H1 (cell line): ENCODE measurements around the gene INTU. TPM values are rescaled to one million over a fixed set of nuclear protein-coding genes. Genes with fewer than 3 reads are reported as not detected.

Experiments
- CTCF ChIA-PET: fragments of 300-600 bp; sonication (Branson Sonifier 250); formaldehyde crosslinking; loops from one replicate; lab custom pipeline; 2021; ENCODE audit not compliant: partially characterized antibody; lab: Charles Lee
- POLR2A ChIA-PET: fragments of 300-600 bp; sonication (Branson Sonifier 250); formaldehyde crosslinking; loops from one replicate; lab custom pipeline; 2021; ENCODE audit warnings: inconsistent platforms; ENCODE audit not compliant: partially characterized antibody; lab: Charles Lee
- DNase-seq, 2 experiments: peaks; one replicate each; pipeline versions ENCODE4 v3.0.0 to v3.0.0-alpha.2; 2010 to 2022; ENCODE audit warnings: low spot score in 2 of 2, low read depth in 1 of 2, mixed read lengths in 1 of 2
- FAIRE-seq: peaks from 2 replicates; lab custom pipeline; 2011; peaks lifted over from hg19 to GRCh38; lab: Jason Lieb, UNC
- H2AFZ ChIP-seq: 2 replicates; pipeline ENCODE4 v1.8.1; 2012; ENCODE audit warnings: low read length, inconsistent platforms
- H2AK5ac ChIP-seq: 2 replicates; pipeline ENCODE4 v1.6.1; 2013; ENCODE audit warnings: low read depth, low read length
- H2BK120ac ChIP-seq: replicated peaks from 2 replicates; pipeline ENCODE3; 2013; ENCODE audit warnings: low read depth, low read length, inconsistent platforms
- H2BK12ac ChIP-seq: 2 replicates; pipeline ENCODE4 v1.6.1; 2013; ENCODE audit warnings: low read depth, low read length
- H2BK15ac ChIP-seq: 2 replicates; pipeline ENCODE4 v1.6.1; 2013; ENCODE audit warnings: low read length
- H2BK20ac ChIP-seq: 2 replicates; pipeline ENCODE4 v1.6.1; 2013; ENCODE audit warnings: low read length
- H2BK5ac ChIP-seq: 2 replicates; pipeline ENCODE4 v1.6.1; 2013; ENCODE audit warnings: low read depth, low read length
- H3K14ac ChIP-seq: 2 replicates; pipeline ENCODE4 v1.6.1; 2013; ENCODE audit warnings: inconsistent platforms; ENCODE audit not compliant: insufficient read length
- H3K18ac ChIP-seq: 2 replicates; pipeline ENCODE4 v1.6.1; 2013; ENCODE audit warnings: low read length; ENCODE audit errors: extremely low read depth
- H3K23ac ChIP-seq: 2 replicates; pipeline ENCODE4 v1.6.1; 2013; ENCODE audit warnings: inconsistent platforms; ENCODE audit not compliant: insufficient read length
- H3K23me2 ChIP-seq: 2 replicates; pipeline ENCODE4 v1.6.1; 2013; ENCODE audit warnings: low read depth, low read length
- H3K27ac ChIP-seq: 2 replicates; pipeline ENCODE4 v1.6.1; 2011; ENCODE audit warnings: low read depth, low read length, inconsistent platforms
- H3K27me3 ChIP-seq, 4 experiments: replicated peaks in 1 of 4; 1 replicate in 1 of 4; 2 replicates in 3 of 4; pipeline versions ENCODE4 v1.6.1 to v1.8.1; 2011 to 2013; ENCODE audit warnings: low read length in 3 of 4, mild to moderate bottlenecking in 3 of 4, inconsistent platforms in 2 of 4, mixed read lengths in 2 of 4, moderate library complexity in 1 of 4; ENCODE audit not compliant: control insufficient read depth in 3 of 4, insufficient read depth in 3 of 4; ENCODE audit errors: extremely low read depth in 1 of 4
- H3K36me3 ChIP-seq, 4 experiments: 2 replicates each; pipeline versions ENCODE4 v1.6.1 to v1.8.1; 2011 to 2013; ENCODE audit warnings: mild to moderate bottlenecking in 4 of 4, low read length in 3 of 4, moderate library complexity in 2 of 4, control low read depth in 1 of 4, inconsistent platforms in 1 of 4; ENCODE audit not compliant: insufficient read depth in 4 of 4, control insufficient read depth in 2 of 4
- H3K4ac ChIP-seq: replicated peaks from 2 replicates; pipeline ENCODE3; 2013; ENCODE audit warnings: low read length, low read depth, mixed read lengths, inconsistent platforms; ENCODE audit not compliant: insufficient read length
- H3K4me1 ChIP-seq, 4 experiments: replicated peaks in 1 of 4; 1 replicate in 1 of 4; 2 replicates in 3 of 4; pipeline versions ENCODE4 v1.6.1 to v1.8.1; 2011 to 2013; ENCODE audit warnings: low read length in 3 of 4, inconsistent platforms in 2 of 4, mixed read lengths in 1 of 4; ENCODE audit not compliant: insufficient read depth in 4 of 4, control insufficient read depth in 3 of 4
- H3K4me2 ChIP-seq, 2 experiments: 2 replicates each; pipeline versions ENCODE4 v1.6.1 to v1.8.1; 2011 to 2013; ENCODE audit warnings: low read depth in 2 of 2, low read length in 2 of 2, control low read depth in 1 of 2, inconsistent platforms in 1 of 2, mild to moderate bottlenecking in 1 of 2; ENCODE audit not compliant: insufficient read depth in 1 of 2
- H3K4me3 ChIP-seq, 4 experiments: fragments of 200-600, 300-600 bp in 1 of 4; sonication (generic), shearing (Covaris generic), sonication (Bioruptor Twin) in 1 of 4; 2 replicates each; pipeline versions ENCODE4 v1.5.1 to v1.8.1; 2011 to 2016; ENCODE audit warnings: low read length in 4 of 4, low read depth in 3 of 4, control low read depth in 2 of 4, inconsistent platforms in 2 of 4, mild to moderate bottlenecking in 2 of 4, mixed read lengths in 1 of 4, moderate library complexity in 1 of 4; ENCODE audit not compliant: insufficient read depth in 2 of 4; ENCODE audit errors: extremely low read depth in 1 of 4
- H3K56ac ChIP-seq: replicated peaks from 2 replicates; pipeline ENCODE3; 2013; ENCODE audit warnings: low read depth, mild to moderate bottlenecking, mixed read lengths, low read length, inconsistent platforms; ENCODE audit not compliant: insufficient read length
- H3K79me1 ChIP-seq: 2 replicates; pipeline ENCODE4 v1.6.1; 2013; ENCODE audit warnings: low read depth, low read length, control low read depth
- H3K79me2 ChIP-seq, 2 experiments: 2 replicates each; pipeline versions ENCODE4 v1.6.1 to v1.8.1; 2012 to 2013; ENCODE audit warnings: low read length in 2 of 2, mild to moderate bottlenecking in 2 of 2, inconsistent platforms in 1 of 2; ENCODE audit not compliant: insufficient read depth in 2 of 2, control insufficient read depth in 1 of 2
- H3K9ac ChIP-seq, 4 experiments: replicated peaks in 1 of 4; 1 replicate in 1 of 4; 2 replicates in 3 of 4; pipeline versions ENCODE4 v1.6.1 to v1.8.1; 2011 to 2013; ENCODE audit warnings: low read depth in 3 of 4, low read length in 3 of 4, control low read depth in 2 of 4, mild to moderate bottlenecking in 2 of 4, moderate library complexity in 2 of 4, inconsistent platforms in 1 of 4; ENCODE audit errors: extremely low read depth in 1 of 4
- H3K9me3 ChIP-seq, 2 experiments: 2 replicates each; pipeline versions ENCODE4 v1.6.1 to v1.8.1; 2012 to 2013; ENCODE audit warnings: mild to moderate bottlenecking in 2 of 2, moderate library complexity in 2 of 2, control low read depth in 1 of 2, inconsistent platforms in 1 of 2, low read depth in 1 of 2, low read length in 1 of 2, mixed read lengths in 1 of 2; ENCODE audit not compliant: insufficient read depth in 2 of 2
- H4K20me1 ChIP-seq, 2 experiments: replicated peaks in 1 of 2; 2 replicates each; pipeline versions ENCODE3 to v1.8.1; 2011 to 2013; ENCODE audit warnings: inconsistent platforms in 2 of 2, low read length in 2 of 2, mild to moderate bottlenecking in 1 of 2; ENCODE audit not compliant: insufficient read depth in 2 of 2, control insufficient read depth in 1 of 2
- H4K5ac ChIP-seq: 2 replicates; pipeline ENCODE4 v1.6.1; 2013; ENCODE audit warnings: low read length, low read depth, mixed read lengths, inconsistent platforms; ENCODE audit not compliant: insufficient read length
- H4K8ac ChIP-seq: 2 replicates; pipeline ENCODE4 v1.8.0; 2013; ENCODE audit warnings: mild to moderate bottlenecking, moderate library complexity, low read length, inconsistent platforms; ENCODE audit not compliant: insufficient read depth; ENCODE audit errors: extremely low read depth
- H4K91ac ChIP-seq: replicated peaks from 2 replicates; pipeline ENCODE3; 2013; ENCODE audit warnings: low read length, mixed read lengths, inconsistent platforms; ENCODE audit not compliant: insufficient read length
- CREB1 ChIP-seq: IDR thresholded peaks from 2 replicates; pipeline ENCODE4 v1.6.1; 2012; ENCODE audit warnings: inconsistent platforms
- HDAC6 ChIP-seq: IDR thresholded peaks from one replicate; pipeline ENCODE4 v1.7.1; 2012; ENCODE audit warnings: low read depth, mild to moderate bottlenecking, inconsistent platforms, low read length, moderate library complexity
- NRF1 ChIP-seq: IDR thresholded peaks from 2 replicates; pipeline ENCODE4 v1.6.1; 2011; ENCODE audit warnings: mild to moderate bottlenecking, low read depth, low read length, improper control_type of control experiment
- TEAD4 ChIP-seq: IDR thresholded peaks from 2 replicates; pipeline ENCODE4 v1.6.1; 2012; ENCODE audit warnings: low read depth, low read length, inconsistent platforms, mixed read lengths
- ZNF274 ChIP-seq: IDR thresholded peaks from 2 replicates; pipeline ENCODE4 v1.7.0; 2012; ENCODE audit warnings: low read length, borderline replicate concordance; ENCODE audit errors: extremely low read depth
- WGBS, 2 experiments: shearing (Covaris generic) in 1 of 2; methylation state at CpG; one replicate each; pipeline versions ENCODE4 v1.1.6 to v1.1.7; 2013 to 2015; ENCODE audit warnings: low lambda C conversion rate in 2 of 2, mixed read lengths in 2 of 2, inconsistent platforms in 1 of 2, low coverage in 1 of 2, missing lambda C conversion rate in 1 of 2; ENCODE audit not compliant: insufficient replicate concordance in 2 of 2, insufficient coverage in 1 of 2, insufficient read length in 1 of 2; ENCODE audit errors: extremely low coverage in 1 of 2, missing lambda C conversion rate in 1 of 2; 5-methylcytosine and 5-hydroxymethylcytosine counted together
- polyA plus RNA-seq, 7 experiments: library from polyadenylated mRNA; depleted of rRNA in 3 of 7; stranded (reverse) in 5 of 7; unstranded in 2 of 7; fragments of >200 nt in 5 of 7; fragments of 200-250 nt in 2 of 7; gene quantifications; 1 replicate in 5 of 7; 2 replicates in 1 of 7; 4 replicates in 1 of 7; pipeline versions ENCODE4 v1.2.1 to v1.2.3, GENCODE V29; 2011 to 2013; ENCODE audit warnings: missing spikeins in 2 of 7, mixed read lengths in 2 of 7
- total RNA-seq: library from RNA; stranded (reverse); fragmentation: NEBNext Ultra II Directional; extraction: Animal tissue kit (Norgen Biotek cat#: 25700); gene quantifications from 2 replicates; pipeline ENCODE4 v1.2.1, GENCODE V29; 2021
- TF ChIP-seq, protein P1 (sequence below): IDR thresholded peaks from 2 replicates; pipeline ENCODE4 v1.6.1; 2012; ENCODE audit warnings: inconsistent platforms
- TF ChIP-seq, protein P2 (sequence below): IDR thresholded peaks from 2 replicates; pipeline ENCODE4 v1.6.1; 2012; ENCODE audit warnings: low read length, inconsistent platforms

INTU gene
- total and polyA plus RNA-seq, 2 of the 8 experiments (the other 6 are each of a cell fraction or from before 2014, with no cell fraction given), result 6.0 to 15.1 TPM

DNA sequence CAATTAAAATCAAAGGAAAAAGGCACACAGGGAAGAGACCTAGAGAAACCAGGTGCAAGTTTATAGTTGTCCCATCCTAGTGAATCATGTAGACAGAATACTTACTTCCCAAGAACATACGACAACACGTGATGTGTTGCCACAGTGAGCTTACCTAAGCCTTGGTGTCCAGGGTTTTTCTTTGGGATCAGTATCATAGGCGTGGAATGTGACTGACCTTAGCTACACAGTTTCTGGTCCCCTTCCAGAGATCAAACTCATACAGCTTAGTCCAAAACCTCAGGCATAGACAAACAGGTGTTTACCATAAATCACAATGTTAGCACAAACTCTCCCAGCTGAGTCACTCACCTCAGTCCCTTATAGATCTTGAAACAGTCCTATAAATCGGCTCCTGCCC is 115.1 kb downstream of the INTU start:
- CTCF ChIA-PET, result interaction anchor here (1.2 to 1.3 kb wide), 3 partner anchors 16 to 142 kb away, joined by 3 to 4 read pairs (median 3); no protein-coding TSS in a partner anchor
- H3K23ac ChIP-seq, result no peak overlapping the region
- H2BK120ac ChIP-seq, result no peak overlapping the region
- peaks cover 0 to 7% of the 10 kb centered on the region in 2 experiments; a peak in 2 of 4 replicates for H3K9me3 ChIP-seq
- H4K8ac ChIP-seq, result no peak overlapping the region
- no peak overlapping the region for H3K14ac ChIP-seq
- no peak overlapping the region for H2BK20ac ChIP-seq
- no peak overlapping the region for H3K9ac ChIP-seq
- H4K20me1 ChIP-seq, result no peaks in the 10 kb centered on the region
- H2BK12ac ChIP-seq, result no peak overlapping the region
- no peaks in the 10 kb centered on the region for H3K36me3 ChIP-seq
- no peaks in the 10 kb centered on the region for H3K79me2 ChIP-seq
- DNase-seq (no peak), FAIRE-seq (no peak)
- H2BK15ac ChIP-seq, result no peak overlapping the region
- H3K27me3 ChIP-seq, result no peaks in the 10 kb centered on the region
- H3K56ac ChIP-seq, result no peak overlapping the region
- no peak overlapping the region for H4K5ac ChIP-seq
- H3K4ac ChIP-seq, result no peak overlapping the region
- TF ChIP-seq HDAC6 (no peak), TEAD4 (no peak), CREB1 (no peak), NRF1 (no peak), ZNF274 (no peak)
- TF ChIP-seq, protein P1, sequence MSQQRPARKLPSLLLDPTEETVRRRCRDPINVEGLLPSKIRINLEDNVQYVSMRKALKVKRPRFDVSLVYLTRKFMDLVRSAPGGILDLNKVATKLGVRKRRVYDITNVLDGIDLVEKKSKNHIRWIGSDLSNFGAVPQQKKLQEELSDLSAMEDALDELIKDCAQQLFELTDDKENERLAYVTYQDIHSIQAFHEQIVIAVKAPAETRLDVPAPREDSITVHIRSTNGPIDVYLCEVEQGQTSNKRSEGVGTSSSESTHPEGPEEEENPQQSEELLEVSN, result no peak
- TF ChIP-seq, protein P2, sequence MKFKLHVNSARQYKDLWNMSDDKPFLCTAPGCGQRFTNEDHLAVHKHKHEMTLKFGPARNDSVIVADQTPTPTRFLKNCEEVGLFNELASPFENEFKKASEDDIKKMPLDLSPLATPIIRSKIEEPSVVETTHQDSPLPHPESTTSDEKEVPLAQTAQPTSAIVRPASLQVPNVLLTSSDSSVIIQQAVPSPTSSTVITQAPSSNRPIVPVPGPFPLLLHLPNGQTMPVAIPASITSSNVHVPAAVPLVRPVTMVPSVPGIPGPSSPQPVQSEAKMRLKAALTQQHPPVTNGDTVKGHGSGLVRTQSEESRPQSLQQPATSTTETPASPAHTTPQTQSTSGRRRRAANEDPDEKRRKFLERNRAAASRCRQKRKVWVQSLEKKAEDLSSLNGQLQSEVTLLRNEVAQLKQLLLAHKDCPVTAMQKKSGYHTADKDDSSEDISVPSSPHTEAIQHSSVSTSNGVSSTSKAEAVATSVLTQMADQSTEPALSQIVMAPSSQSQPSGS, result no peak
- H2BK5ac ChIP-seq, result no peak overlapping the region
- H3K4me1 ChIP-seq, result no peaks in the 10 kb centered on the region
- H4K91ac ChIP-seq, result no peak overlapping the region
- POLR2A ChIA-PET, result no interaction called here
- H3K18ac ChIP-seq, result no peak overlapping the region
- no peak overlapping the region for H2AK5ac ChIP-seq
- H3K27ac ChIP-seq, result no peak overlapping the region
- H2AFZ ChIP-seq, result no peak overlapping the region
- no peaks in the 10 kb centered on the region for H3K23me2 ChIP-seq
- H3K4me3 ChIP-seq, result no peak overlapping the region
- H3K79me1 ChIP-seq, result no peaks in the 10 kb centered on the region
- no peak overlapping the region for H3K4me2 ChIP-seq
- WGBS, 2 experiments, result 94% methylated on average over 4 of the region's 4 CpGs; no CpG with 5 or more reads in 1 of the 2 experiments
